GM18868 (cell line): ENCODE data around the gene BCL11B.

Source experiments
- ATAC-seq: cut with Tn5 transposase; IDR thresholded peaks from one replicate; pipeline ENCODE4 v1.9.1; 2021; ENCODE audit warnings: mild to moderate bottlenecking, moderate library complexity; ENCODE audit not compliant: unreplicated experiment

Gene BCL11B

GRCh38 chr14:99268810-99269707 is 2.9 kb downstream of the BCL11B start:
- ATAC-seq = no peak

GRCh38 chr14:99267837-99268781 is 3.9 kb downstream of the BCL11B start:
- no peak for ATAC-seq

- no peak for ATAC-seq
Measured at GRCh38 chr14:99267381-99267780, 4.6 kb downstream of the BCL11B start.

- peak; percentile 90 for ATAC-seq
Measured at GRCh38 chr14:99266181-99267178, 5.5 kb downstream of the BCL11B start.

- ATAC-seq = no peak
Measured at GRCh38 chr14:99265571-99265970, 6.4 kb downstream of the BCL11B start.

- ATAC-seq = no peak
Measured at GRCh38 chr14:99264691-99265450, 7.1 kb downstream of the BCL11B start.

GRCh38 chr14:99263564-99264330 is 8.2 kb downstream of the BCL11B start:
- ATAC-seq = no peak

- no peak for ATAC-seq
Measured at GRCh38 chr14:99262977-99263448, 9.0 kb downstream of the BCL11B start.

GRCh38 chr14:99261912-99262787 is 9.8 kb downstream of the BCL11B start:
- no peak for ATAC-seq

- no peak for ATAC-seq
Measured at GRCh38 chr14:99260587-99261551, 11.1 kb downstream of the BCL11B start.

- ATAC-seq = no peak
Measured at GRCh38 chr14:99260116-99260515, 11.9 kb downstream of the BCL11B start.

GRCh38 chr14:99258876-99259726 is 12.9 kb downstream of the BCL11B start:
- no peak for ATAC-seq

GRCh38 chr14:99258341-99258861 is 13.6 kb downstream of the BCL11B start:
- no peak for ATAC-seq

- ATAC-seq = no peak
Measured at GRCh38 chr14:99257673-99258221, 14.2 kb downstream of the BCL11B start.

GRCh38 chr14:99257122-99257672 is 14.8 kb downstream of the BCL11B start:
- ATAC-seq = no peak
